ELF-1 (cell line): ENCODE results near the gene FNBP1.

Experiments
- DNase-seq: peaks from one replicate; pipeline ENCODE4 v3.0.0-alpha.2; 2016; ENCODE audit warnings: low read depth, low spot score

Gene FNBP1

DNA sequence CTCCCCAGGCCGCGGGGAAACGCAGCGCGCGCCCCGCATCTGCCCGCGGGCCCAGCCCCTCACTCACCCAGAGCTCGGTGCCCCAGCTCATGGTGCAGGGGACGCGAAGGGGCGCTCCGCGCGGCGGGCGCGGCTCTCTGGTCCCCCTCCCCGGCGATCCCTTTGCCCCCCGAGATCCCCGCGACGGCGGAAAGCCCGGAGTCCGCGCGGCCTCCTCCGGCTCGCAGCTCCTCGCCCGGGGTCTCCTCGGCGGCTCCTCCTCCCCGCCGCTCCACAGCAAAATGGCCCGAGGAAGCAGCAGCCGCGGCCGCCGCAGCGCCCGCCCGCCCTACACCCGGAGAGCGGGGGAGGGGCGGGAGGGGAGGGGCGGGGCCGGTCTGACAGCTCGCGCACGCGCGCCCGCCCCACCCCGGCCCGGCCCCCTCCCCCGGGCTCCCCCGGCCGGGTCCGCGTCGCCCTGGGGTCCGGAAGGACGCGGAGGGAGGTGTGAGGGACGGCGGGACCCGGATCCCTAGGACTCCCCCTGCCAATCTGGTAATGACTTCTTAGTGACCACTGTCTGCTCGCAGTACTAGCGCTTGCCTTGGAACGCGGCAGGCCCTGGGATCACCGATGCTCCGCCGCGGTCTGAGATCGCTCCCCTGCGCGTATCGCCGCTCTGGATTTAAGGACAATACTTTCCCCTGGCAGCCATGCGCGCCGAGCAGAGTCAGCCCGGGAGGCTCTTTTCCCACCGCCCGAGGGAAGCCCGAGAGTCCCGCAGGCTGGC lies at the start of gene FNBP1:
Gene FNBP1, minus strand, starts transcription at position 305 of the 769 bp plus-strand sequence. Its CDS starts 214 bp downstream, at position 91.
- peak; percentile 85 for DNase-seq

DNA sequence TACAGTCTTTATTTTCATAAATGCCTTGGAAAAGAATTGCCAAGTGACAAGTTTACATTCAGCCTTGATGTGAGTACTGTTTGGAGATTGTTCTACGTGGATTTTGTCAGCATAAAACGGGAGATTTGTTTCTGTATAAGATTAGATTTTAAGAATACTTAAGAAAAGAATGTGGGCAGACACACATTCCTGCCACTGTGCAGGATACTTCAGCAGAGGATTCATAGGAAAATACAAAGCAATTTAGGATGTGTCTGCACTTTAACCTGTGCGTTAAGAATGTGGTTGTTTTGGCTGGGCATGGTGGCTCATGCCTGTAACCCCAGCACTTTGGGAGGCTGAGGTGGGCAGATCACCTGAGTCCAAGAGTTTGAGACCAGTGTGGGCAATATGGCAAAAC lies 47.9 kb upstream of the FNBP1 start:
- DNase-seq = no peak

DNA sequence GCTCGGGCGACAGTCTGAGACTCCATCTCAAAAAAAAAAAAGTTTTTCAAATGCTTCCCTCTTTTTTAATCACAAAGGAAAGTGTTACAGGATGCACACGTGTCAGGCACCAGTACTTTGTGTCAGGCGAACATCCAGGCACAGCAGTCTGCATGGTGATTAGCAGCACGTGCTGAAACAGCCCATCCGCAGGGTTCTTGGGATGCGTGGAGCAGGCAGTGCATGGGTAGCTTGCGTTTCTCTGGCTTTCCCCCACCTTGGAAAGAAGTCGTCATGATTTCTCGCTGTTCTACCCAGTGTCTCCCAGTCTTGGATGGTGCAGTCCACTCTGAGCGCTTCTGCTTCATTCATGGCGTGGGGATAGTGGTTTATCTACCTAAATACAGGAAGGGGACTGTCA lies 46.2 kb upstream of the FNBP1 start:
- no peak for DNase-seq

DNA sequence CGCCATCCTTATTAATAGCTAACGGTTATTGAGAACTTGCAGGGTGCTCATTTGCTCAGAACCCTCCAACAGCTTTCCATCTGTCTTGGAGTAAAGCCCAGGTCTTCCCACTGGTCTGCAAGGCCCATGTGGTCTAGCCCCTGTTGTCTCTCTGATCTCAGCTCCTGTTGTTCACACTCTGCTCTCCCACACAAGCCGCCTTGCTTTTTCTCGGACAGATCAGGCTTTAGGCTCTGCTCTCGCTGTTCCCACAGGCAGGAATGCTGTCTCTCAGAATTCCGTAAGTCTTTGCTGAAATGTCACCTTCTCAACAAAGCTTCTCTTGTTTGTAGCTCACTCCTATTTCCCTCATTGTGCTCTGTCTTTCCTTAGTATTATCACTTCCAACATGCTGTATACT lies 45.1 kb upstream of the FNBP1 start:
- no peak for DNase-seq

DNA sequence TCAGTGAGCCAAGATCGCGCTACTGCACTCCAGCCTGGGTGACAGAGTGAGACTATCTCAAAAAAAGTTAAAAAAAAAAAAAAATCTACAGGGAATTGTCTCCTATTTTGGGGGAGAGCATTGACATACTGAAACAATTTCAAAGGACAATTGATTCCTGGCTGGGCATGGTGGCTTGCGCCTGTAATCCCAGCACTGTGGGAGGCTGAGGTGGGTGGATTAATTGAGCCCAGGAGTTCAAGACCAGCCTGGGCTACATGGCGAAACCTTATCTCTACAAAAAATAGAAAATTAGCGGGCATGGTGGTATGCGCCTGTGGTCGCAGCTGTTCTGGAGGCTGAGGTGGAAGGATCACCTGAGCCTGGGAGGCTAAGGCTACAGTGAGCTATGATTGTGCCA lies 41.3 kb upstream of the FNBP1 start:
- no peak for DNase-seq

DNA sequence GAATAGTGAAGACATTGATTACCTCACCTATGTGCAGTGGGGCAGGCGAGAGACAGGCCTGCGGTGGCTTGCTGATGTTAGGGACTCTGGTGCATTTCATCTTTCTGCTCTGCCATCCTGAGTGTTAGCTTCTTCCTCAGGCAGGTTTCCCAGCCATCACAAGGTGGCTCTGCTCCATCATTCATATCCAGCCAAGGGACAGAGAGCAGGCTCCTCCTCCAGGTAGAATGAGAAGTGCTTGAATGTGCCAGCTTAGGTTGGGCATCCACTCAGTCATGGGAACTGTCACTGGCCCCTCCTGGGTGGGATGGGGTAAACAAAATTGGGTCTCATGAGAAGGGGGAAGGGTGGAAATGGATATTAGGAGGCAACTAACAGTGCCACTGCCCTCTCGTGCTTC lies 35.6 kb upstream of the FNBP1 start:
- DNase-seq = no peak

DNA sequence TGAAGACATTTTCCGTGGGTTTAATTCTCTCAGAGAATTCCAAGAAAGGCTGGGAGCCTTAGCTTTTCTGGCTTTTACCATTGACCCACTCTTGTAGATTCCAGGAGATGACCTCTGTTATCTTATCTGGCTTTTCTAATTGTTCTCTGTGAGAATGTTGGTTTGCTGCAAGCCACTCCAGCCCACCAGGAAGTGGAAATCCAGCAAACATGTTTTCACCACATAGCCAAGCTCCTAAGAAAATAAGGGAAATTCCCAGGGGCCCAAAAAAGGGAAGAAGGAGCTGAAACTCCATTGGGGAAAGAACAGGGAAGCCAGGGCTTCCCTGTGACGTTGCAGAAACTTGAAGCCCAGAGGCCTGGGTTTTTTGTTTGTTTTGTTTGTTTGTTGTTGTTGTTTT lies 30.4 kb upstream of the FNBP1 start:
- DNase-seq = peak; percentile 69

DNA sequence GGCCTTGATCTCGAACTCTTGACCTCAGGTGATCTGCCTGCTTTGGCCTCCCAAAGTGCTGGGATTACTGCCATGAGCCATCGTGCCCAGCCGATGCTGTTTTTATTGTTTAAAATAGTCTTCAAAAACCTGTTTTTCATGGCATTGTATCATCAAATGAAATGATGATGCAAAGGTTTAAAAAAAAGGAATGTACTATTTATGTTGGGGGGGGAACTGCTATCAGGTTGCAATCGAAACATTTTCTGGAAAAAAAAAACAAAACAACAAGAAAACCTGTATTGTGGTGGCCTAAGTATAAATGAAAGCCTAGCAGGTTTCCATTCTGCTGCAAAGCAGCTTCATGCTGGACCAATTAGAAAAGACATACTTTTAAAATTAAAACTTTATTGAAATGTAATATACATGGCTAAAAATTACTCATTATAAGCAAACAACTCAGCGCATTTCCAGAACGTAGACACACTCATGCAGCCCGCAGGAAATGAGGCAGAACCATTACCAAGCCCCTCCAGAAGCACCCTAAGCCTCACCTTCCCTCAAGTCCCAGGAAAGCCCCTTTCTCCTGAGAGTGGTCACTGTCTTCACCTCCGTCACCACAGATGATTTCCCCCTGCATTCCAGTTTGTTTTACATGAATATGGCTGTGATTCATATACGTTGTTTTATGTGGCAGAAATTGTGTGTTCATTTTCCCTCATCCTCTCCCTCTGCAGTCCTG lies 29.7 kb upstream of the FNBP1 start:
- DNase-seq = no peak

DNA sequence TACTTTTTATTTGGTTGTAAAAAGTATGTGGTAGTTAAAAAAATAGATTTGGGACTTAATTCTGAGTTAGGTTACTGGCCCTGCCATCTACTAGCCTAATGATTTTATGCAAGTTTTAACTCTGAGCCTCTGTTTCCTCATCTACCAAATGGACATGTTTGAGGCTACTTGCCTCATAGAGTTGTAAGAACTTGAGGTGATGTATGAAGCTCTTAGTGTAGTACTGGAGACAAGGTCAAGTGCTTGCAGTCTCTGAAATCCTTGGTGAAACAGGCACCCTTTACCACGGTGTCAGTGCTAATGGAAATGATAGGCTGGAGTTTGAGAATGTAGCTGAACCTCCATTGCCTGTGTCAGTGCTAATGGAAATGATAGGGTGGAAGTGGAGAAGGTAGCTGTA lies 26.1 kb upstream of the FNBP1 start:
- DNase-seq = no peak

DNA sequence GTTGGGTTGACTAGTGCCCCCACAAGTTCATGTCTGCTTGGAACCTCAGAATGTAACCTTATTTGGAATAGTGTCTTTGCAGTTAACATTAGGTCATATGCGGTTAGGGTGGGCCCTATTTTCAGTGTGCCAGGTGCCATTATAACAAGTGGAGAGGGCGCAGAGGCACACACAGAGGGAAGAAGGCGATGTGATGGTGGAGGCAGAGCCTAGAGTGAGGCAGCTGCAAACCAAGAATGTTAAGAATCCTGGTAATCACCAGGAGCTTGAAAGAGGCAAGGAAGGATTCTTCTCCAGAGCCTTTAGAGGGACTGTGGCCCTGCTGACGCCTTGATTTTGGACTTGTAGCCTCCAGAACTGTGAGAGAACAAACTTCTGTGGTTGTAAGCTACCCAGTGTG lies 21.6 kb upstream of the FNBP1 start:
- peak; percentile 28 for DNase-seq

DNA sequence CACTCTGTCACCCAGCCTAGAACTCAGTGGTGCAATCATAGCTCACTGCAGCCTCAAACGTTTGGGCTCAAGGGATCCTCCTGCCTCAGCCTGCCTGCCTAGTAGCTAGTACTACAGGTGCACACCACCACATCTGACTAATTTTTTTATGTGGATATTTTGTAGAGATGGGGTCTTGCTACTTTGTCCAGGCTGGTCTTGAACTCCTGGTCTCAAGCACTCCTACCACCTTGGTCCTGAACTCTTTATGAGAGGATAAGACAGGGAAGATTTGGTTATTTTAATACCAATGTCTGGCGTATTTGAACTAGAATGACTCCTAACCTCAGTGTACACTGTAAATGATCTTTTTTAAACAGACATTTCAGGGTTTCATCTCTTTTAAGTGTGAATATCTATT lies 19.8 kb upstream of the FNBP1 start:
- DNase-seq = no peak

DNA sequence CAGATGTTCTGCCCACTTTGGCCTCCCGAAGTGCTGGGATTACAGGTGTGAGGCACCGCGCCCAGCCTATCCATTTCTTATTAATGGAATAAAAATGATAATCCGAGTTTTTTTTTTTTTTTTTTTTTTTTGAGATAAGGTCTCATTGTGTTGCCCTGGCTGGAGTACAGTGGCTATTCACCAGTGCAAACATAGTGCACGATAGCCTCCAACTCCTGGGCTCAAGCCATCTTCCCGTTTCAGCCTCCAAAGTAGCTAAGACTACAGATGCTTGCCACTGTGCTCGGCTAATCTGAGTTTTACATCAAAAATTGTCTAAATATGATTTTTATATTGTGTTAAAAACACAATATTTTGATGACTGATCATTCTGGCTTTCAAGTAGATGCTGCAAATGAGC lies 17.3 kb upstream of the FNBP1 start:
- DNase-seq = no peak

DNA sequence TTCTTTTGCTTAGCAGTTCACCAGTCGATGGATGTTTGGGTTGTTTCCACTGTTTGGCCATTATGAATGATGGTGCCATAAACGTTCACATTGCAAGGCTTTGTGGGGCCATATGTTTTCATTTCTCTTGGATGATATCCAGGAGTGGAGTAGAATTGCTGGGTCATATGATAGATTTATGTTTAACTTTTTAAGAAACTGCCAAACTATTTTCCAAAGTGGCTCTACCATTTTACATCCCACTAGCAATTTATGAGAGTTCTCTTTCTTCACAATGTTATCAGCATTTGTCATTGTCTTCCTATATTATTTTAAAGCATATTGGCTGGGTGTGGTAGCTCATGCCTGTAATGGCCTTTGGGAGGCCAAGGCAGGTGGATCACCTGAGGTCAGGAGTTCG lies 15.9 kb upstream of the FNBP1 start:
- DNase-seq = no peak

DNA sequence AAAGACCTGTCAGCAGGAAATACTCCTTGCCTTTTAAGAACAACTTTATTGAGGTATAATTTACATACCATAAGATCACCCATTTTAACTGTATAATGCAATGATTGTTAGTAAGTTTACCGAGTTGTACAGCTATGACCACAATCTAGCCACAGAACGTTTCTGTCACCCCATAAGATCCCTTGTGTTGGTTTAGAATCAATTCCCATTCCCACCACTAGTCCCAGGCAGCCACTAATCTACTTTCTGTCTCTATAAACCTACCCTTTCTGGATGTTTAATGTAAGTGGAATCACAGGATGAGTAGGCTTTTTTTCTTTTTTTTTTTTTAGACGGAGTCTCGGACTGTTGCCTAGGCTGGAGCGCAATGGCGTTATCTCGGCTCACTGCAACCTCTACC lies 15.2 kb upstream of the FNBP1 start:
- DNase-seq = no peak

DNA sequence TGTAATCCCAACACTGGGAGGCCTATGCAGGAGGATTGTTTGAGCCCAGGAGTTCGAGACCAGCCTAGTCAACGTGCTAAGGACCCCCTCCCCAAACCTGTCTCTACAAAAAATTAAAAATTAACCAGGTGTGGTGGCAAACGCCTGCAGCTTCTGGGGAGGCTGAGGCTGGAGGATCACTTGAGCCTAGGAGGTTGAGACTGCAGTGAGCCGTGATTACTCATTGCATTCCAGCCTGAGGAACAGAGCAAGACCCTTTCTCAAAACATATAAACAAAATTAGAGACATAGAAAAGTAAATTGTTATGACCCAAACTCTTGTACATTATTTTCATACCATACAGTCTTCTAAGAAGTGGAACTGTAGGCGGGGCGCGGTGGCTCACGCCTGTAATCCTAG lies 11.8 kb upstream of the FNBP1 start:
- no peak for DNase-seq

DNA sequence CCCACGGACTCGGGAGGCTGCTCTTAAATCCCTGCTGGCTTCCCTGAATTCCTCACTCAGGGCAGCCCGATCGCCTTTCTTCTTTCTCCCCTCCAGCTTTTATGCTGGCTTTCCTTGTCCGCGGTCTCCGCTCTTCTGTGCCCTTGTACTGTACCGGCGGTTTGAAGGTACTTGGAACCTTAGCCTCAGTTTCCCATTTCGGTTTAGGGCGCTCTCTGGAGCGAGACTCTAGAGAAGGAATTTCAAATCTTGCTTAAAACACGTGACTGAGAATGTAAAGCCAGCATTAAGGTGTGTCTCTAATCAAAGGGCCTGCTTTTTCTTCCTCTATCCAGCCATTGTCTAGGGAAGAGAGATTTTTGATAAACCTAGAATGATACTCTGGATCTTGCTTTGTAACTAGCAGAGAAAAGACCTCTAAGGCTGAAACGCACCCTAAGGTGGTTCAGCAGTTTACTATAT lies 11.4 kb upstream of the FNBP1 start:
- no peak for DNase-seq

DNA sequence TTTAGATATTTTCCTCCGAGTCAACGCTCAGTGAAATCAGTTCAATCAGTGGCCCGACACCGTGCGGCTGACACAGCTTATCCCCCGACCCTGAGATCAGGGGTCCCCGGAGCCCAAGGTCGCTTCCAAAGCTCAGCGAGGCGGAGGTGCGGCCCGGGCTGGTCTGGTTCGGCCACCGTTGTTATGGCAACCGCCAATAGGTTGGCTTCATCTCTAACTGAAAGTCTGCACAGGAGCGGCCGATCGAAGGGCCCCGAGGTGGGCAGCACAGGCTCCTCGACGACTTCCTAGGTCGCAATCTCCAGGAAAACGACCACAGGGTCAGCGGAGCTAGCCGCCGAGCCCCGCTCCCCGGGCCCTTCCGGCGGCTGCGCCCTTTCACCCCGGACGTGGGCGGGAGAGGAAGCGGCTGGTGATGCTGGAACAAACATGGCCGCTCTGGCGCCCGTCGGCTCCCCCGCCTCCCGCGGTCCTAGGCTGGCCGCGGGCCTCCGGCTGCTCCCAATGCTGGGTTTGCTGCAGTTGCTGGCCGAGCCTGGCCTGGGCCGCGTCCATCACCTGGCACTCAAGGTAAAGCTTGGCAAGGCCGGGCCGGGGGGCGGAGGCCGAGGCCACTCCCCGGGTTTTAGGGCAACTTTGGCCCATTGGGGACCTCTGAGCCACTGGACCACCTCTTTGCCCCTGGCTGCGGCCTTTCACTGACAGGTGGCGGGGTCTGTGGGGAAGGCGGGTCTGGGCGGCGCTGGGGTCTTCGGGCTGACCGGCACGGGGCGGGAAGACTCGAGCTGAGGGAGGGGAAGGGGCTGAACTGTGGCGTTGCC lies 10.7 kb upstream of the FNBP1 start, which contains the start of gene GPR107:
Gene GPR107, plus strand, starts transcription at position 403 of the 821 bp plus-strand sequence. Its CDS starts 27 bp downstream, at position 430.
- DNase-seq = peak; percentile 82

DNA sequence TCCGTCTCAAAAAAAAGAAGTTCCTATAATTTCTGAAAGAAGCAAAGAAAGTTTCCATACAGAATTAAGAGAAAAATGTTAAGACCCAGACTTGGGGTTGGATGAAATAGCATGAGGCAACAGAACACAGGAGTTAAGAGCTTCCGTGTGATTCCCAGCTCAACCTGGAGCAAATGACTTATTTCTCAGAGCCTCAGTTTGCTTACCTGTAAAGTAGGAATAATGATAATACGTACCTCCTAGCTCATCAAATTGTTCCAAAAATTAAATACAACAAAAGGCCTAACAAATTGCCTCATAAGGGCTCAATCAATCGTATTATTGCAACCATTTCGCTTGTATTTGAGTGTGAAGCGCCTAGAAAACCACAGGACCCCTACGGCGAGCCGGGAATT lies 10.1 kb upstream of the FNBP1 start:
- DNase-seq = no peak

DNA sequence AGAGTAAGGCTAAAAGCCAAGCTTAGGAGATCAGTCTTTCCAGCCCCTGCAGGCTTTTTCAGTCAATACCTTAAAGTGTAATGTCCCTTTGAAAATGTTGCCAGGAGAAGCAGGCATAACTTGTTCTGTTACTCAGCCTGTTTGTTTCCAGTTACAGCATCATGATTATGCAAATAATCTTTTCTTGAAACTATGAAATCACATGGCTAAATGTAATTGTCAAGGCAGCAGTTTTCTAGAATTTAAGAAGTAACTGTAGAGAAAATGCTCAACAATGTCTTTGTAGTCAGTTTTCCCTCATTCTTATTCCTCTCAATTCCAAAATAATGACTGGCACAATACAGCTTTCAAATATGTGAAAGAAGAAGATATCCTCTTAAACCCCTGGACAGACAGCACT lies 8.9 kb upstream of the FNBP1 start:
- no peak for DNase-seq

DNA sequence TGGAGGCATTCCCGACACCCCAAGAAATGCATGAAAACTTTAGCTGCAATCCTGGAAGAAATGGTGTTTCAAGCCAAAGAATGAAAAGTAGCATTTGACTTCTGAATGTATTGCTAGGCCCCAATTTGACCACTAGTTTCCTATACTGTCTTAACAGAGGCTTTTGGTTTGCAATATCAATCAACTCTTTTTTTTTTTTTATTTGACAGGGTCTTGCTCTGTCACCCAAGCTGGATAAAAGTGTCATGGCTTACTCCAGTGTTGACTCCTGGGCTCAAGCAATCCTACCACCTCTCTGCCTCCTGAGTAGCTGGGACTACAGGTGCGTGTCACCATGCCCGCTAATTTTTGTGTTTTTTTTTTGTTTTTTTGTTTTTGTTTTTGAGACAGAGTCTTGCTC lies 7.5 kb upstream of the FNBP1 start:
- DNase-seq = no peak

DNA sequence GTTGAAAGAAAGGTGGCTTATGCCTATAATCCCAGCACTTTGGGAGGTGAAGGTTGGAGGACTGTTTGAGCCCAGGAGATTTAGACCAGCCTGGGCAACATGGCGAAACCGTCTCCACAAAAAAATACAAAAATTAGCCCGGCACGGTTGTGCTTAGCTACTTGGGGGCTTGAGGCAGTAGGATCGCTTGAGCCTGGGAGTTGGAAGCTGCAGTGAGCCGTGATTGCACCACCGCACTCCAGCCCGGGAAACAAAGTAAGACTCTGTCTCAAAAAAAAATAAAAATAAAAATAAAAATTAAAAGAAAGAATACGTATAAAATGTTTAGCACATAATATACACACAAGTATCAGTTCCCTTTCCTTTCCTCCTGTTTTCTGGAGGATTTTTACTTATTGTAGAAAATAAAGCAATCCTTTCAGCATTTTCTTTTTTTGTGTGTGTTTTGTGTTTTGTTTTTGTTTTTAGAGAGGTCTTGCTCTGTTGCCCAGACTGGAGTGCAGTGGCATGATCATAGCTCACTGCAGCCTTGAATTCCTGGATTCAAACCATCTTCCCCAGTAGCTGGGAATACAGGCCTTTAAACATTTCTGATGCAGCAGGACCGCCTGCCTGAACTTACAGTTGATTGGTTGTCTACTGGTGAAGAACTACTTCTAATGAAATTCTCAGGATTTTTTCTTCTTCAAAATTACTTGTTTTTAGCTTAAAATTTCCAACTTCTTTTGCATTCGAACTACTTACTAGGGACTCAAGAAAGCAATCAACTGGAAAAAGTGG lies 6.6 kb upstream of the FNBP1 start:
- DNase-seq = no peak
